ENCODE results near the gene TAF11L7.
"Not testable (repeated sequence)": the region's sequence is repeated elsewhere in the genome, so short reads cannot be mapped to it uniquely, and the experiment has no call there.

TAF11L7 gene

DNA sequence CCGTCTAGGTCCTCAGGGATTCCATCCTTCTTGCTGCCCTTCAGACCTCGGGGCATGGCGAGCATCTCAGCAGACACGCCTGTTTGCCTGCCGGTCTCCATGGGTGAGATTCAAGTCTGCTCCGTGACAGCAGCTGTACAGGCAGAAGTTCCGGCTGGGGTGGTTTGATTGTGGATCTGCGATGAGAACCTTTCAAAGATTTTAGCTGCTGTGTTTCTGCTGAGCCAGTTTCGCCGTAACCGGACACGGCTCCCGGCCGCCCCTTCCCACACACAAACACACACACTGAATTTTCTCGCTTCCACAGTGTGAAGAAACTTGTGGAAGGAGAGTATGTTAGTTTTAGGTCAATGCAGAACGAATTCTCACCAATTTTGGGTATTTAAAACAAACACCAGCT, at the start of gene TAF11L7:
Gene TAF11L7 (minus strand): TSS at position 101 of the 400 bp plus-strand sequence.
- DNase-seq (ENCODE audit: low spot score): not testable (repeated sequence)

- DNase-seq (ENCODE audit: low spot score): no peak
These were observed 48.6 kb upstream of the TAF11L7 start, which contains the start of gene TAF11L14 for GRCh38 chr5:17634160-17634559. Gene TAF11L14, plus strand, starts transcription at chr5:17634460.

DNA sequence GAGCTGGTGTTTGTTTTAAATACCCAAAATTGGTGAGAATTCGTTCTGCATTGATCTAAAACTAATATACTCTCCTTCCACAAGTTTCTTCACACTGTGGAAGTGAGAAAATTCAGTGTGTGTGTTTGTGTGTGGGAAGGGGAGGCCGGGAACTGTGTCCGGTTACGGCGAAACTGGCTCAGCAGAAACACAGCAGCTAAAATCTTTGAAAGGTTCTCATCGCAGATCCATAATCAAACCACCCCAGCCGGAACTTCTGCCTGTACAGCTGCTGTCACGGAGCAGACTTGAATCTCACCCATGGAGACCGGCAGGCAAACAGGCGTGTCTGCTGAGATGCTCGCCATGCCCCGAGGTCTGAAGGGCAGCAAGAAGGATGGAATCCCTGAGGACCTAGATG, 46.2 kb upstream of the TAF11L7 start, which contains the start of gene TAF11L13:
Gene TAF11L13 (plus strand): TSS at position 301 of the 400 bp plus-strand sequence.
- not testable (repeated sequence) for DNase-seq (ENCODE audit: low spot score)

DNA sequence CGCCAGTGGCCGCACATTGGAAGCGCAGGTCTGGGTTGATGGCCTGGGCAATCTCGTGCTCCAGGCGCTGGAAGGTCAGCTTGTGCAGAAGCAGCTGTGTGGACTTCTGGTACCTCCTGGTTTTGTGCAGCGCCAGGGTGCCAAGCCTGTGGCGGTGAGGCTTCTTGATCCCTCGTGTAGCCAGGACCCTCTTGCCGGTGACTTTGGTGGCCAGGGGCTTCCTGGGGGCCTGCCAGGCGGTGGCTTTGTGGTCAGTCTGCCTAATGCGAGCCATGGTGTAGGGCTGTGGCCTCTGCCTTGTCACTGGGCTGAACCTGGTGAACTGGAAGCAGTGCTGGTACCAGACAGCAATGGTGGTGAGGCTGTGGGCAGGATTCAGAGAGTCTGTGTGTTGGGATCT, 40.1 kb upstream of the TAF11L7 start:
- DNase-seq (ENCODE audit: low spot score): no peak

DNA sequence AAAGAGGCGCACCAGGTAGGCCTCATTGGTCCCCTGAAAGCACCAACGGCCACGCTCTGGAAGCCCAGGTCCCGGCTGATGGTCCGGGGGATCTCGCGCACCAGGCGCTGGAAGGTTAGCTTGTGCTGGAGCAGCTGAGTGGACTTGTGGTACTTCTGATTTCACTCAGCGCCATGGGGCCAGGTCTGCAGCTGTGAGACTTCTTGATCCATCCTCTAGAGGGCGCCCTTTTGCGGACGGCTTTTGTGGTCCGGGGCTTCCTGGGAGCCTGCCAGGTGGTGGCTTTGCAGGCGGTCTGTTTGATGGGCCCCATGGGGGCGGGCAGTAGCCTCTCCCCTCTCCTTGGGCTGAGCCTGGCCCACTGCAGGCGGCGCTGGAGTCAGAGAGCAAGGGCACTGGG, 35.1 kb upstream of the TAF11L7 start:
- DNase-seq (ENCODE audit: low spot score): peak; percentile 7

DNA sequence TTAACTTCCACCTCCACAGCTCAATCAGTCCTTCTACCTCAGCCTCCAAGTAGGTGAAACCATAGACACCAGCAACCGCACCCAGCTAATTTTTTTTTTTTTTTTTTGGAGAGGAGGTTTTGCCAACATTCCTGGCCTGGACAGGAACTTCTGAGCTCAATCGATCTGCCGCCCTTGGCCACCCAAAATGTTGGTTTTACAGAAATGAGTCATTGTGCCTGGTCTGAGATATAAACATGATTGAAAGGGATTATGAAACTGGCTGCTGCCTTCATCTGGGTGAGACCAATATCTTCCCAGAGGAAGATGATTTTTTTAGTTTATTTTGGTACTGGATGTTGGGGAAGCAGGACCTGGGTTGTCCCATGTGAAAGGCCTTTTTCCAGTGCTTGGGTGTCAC, 33.8 kb upstream of the TAF11L7 start:
- DNase-seq (ENCODE audit: low spot score): no peak

DNA sequence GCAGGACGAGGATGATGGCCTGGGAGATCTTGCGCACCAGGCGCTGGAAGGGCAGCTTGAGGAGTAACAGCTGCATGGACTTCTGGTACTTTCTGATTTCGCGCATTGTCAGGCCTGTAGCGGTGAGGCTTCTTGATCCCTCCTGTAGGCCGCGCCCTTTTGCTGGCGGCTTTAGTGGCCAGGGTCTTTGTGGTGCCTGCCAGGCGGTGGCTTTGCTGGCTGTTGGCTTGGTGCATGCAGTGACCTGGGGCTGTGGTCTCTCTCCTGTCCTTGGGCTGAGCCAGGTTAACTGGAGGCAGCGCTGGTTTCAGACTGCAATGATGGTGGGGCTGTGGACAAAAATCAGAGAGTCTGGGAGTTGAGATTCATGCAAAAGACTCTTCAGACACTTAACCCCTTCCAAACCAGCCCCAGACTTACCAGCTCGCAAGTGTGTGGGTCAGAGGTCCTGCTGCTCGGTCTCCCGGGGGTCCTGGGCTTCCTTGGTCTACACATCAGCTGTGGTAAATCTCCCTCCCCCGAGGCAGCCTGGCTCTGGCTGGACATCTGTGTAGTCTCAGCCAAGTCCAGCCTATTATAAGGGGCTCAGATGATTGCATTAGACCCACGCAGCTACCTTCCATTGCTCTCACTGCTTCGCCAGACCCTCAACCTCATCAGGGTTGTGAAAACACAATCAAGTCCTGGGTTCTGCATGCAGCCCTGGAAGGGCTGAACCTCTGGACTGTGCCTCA, 29.5 kb upstream of the TAF11L7 start:
- no peak for DNase-seq (ENCODE audit: low spot score)

- DNase-seq (ENCODE audit: low spot score): not testable (repeated sequence)
These were observed 24.5 kb upstream of the TAF11L7 start, which contains the start of gene TAF11L12 for GRCh38 chr5:17610092-17610491. Gene TAF11L12, plus strand, starts transcription at chr5:17610392.

DNA sequence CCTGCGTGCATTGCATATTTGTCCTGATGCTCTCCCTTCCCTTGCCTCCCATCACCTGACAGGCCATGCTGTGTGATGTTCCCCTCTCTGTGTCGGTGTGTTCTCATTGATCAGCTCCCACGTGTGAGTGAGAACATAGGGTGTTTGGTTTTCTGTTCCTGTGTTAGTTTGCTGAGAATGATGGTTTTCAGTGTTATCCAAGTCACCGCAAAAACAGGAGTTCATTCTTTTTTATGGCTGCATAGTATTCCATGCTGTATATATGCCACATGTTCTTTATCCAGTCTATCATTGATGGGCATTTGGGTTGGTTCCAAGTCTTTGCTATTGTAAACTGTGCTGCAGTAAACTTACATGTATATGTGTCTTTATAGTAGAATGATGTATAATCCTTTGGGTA, 21.9 kb upstream of the TAF11L7 start:
- not testable (repeated sequence) for DNase-seq (ENCODE audit: low spot score)

- no peak for DNase-seq (ENCODE audit: low spot score)
These were observed 19.4 kb upstream of the TAF11L7 start for GRCh38 chr5:17604951-17605350.

- not testable (repeated sequence) for DNase-seq (ENCODE audit: low spot score)
These were observed 18.3 kb upstream of the TAF11L7 start, which contains the start of gene TAF11L11 for GRCh38 chr5:17603880-17604279. Gene TAF11L11, plus strand, starts transcription at chr5:17604183.

DNA sequence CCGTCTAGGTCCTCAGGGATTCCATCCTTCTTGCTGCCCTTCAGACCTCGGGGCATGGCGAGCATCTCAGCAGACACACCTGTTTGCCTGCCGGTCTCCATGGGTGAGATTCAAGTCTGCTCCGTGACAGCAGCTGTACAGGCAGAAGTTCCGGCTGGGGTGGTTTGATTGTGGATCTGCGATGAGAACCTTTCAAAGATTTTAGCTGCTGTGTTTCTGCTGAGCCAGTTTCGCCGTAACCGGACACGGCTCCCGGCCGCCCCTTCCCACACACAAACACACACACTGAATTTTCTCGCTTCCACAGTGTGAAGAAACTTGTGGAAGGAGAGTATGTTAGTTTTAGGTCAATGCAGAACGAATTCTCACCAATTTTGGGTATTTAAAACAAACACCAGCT, 12.2 kb upstream of the TAF11L7 start, which contains the start of gene TAF11L10:
Gene TAF11L10 (minus strand): TSS at position 101 of the 400 bp plus-strand sequence.
- not testable (repeated sequence) for DNase-seq (ENCODE audit: low spot score)

GRCh38 chr5:17594255-17594654, 8.7 kb upstream of the TAF11L7 start, which contains the start of gene TAF11L9:
Gene TAF11L9, minus strand, starts transcription at chr5:17594394.
- not testable (repeated sequence) for DNase-seq (ENCODE audit: low spot score)

GRCh38 chr5:17590860-17591259, 5.3 kb upstream of the TAF11L7 start, which contains the start of gene TAF11L8:
Gene TAF11L8, minus strand, starts transcription at chr5:17590960.
- DNase-seq (ENCODE audit: low spot score): not testable (repeated sequence)
